GM12873 (cell line): ENCODE measurements around the gene OTOR.

Source experiments
- CTCF ChIP-seq: IDR thresholded peaks from 2 replicates; pipeline ENCODE4 v1.5.1; 2012; ENCODE audit warnings: low read depth, mild to moderate bottlenecking, moderate library complexity, low read length, control low read depth; ENCODE audit not compliant: insufficient read depth; ENCODE audit errors: missing control alignments

Gene OTOR

GRCh38 chr20:16711661-16712258, 36.4 kb upstream of the OTOR start:
- no peak for TF ChIP-seq CTCF

- TF ChIP-seq CTCF = no peak
Measured at GRCh38 chr20:16712511-16712947, 35.6 kb upstream of the OTOR start.

GRCh38 chr20:16713066-16713465, 35.1 kb upstream of the OTOR start:
- no peak for TF ChIP-seq CTCF

- no peak for TF ChIP-seq CTCF
Measured at GRCh38 chr20:16714242-16714641, 33.9 kb upstream of the OTOR start.

- TF ChIP-seq CTCF = no peak
Measured at GRCh38 chr20:16714751-16715150, 33.4 kb upstream of the OTOR start.

GRCh38 chr20:16719421-16719820, 28.7 kb upstream of the OTOR start:
- TF ChIP-seq CTCF = no peak

GRCh38 chr20:16729080-16729479, 19.1 kb upstream of the OTOR start:
- no peak for TF ChIP-seq CTCF
